ENCODE results near the gene EXOC3L1.

The EXOC3L1 gene

GRCh38 chr16:67181346-67181745 is 8.6 kb downstream of the EXOC3L1 start:
- DNase-seq: no peak

GRCh38 chr16:67180166-67180565 is 9.8 kb downstream of the EXOC3L1 start:
- no peak for DNase-seq

GRCh38 chr16:67179421-67180080 is 10.4 kb downstream of the EXOC3L1 start:
- no peak for DNase-seq

GRCh38 chr16:67177743-67178699 is 11.9 kb downstream of the EXOC3L1 start:
- DNase-seq: peak; percentile 28

- no peak for DNase-seq
These were observed 13.3 kb downstream of the EXOC3L1 start for GRCh38 chr16:67176662-67177061.

- DNase-seq: no peak
These were observed 15.2 kb downstream of the EXOC3L1 start for GRCh38 chr16:67174706-67175231.

GRCh38 chr16:67173808-67174705 is 15.9 kb downstream of the EXOC3L1 start:
- DNase-seq: peak; percentile 18

- DNase-seq: no peak
These were observed 16.6 kb downstream of the EXOC3L1 start for GRCh38 chr16:67173323-67173722.

GRCh38 chr16:67170949-67171649 is 18.8 kb downstream of the EXOC3L1 start:
- DNase-seq: no peak

- DNase-seq: no peak
These were observed 19.6 kb downstream of the EXOC3L1 start, which contains the start of gene NOL3 for GRCh38 chr16:67170168-67170948. Gene NOL3, plus strand, starts transcription at chr16:67170538.

GRCh38 chr16:67169642-67170167 is 20.2 kb downstream of the EXOC3L1 start:
- DNase-seq: no peak

GRCh38 chr16:67169011-67169451 is 20.9 kb downstream of the EXOC3L1 start:
- no peak for DNase-seq

GRCh38 chr16:67167588-67167987 is 22.3 kb downstream of the EXOC3L1 start:
- DNase-seq: no peak

GRCh38 chr16:67166598-67167168 is 23.3 kb downstream of the EXOC3L1 start:
- DNase-seq: no peak

GRCh38 chr16:67166110-67166547 is 23.8 kb downstream of the EXOC3L1 start:
- DNase-seq: no peak

- no peak for DNase-seq
These were observed 24.5 kb downstream of the EXOC3L1 start for GRCh38 chr16:67165121-67166078.

GRCh38 chr16:67164599-67165061 is 25.3 kb downstream of the EXOC3L1 start, which contains the start of gene HSF4:
Gene HSF4, plus strand, starts transcription at chr16:67164745. Its CDS starts 67 bp downstream, at chr16:67164812.
- no peak for DNase-seq

- DNase-seq: no peak
These were observed 25.9 kb downstream of the EXOC3L1 start for GRCh38 chr16:67163999-67164558.

All from NCI-H2029 treated with DMSO at 0.1 percent for 48 hours (cell line).